Left colon (tissue), 2 donors: ENCODE measurements around the gene ROR1. TPM values are rescaled to one million over a fixed set of nuclear protein-coding genes. Genes with fewer than 3 reads are reported as not detected.
"Not testable (repeated sequence)": the region's sequence is repeated elsewhere in the genome, so short reads cannot be mapped to it uniquely, and the experiment has no call there.

Experiments
- ATAC-seq: fragments of 200-7000 bp; cut with Tn5 transposase; one replicate; pipeline ENCODE4 v1.9.1; 2020; ENCODE audit warnings: mild to moderate bottlenecking, moderate library complexity
- DNase-seq, 2 donors: peaks; one replicate each; pipeline ENCODE4 v3.0.0-alpha.2; 2020
- intact Hi-C, 2 donors: fragments of 100-400 bp; cut with DNase I in 1 of 2; cut with micrococcal nuclease in 1 of 2; formaldehyde crosslinking; loops; one replicate each; pipeline versions ENCODE4 v1.11.2 to v1.14.0; 2022; cut with DNase I, micrococcal nuclease
- total RNA-seq, 2 donors: library from RNA; stranded (reverse); fragmentation: NEBNext Ultra II Directional; extraction: Animal tissue kit (Norgen Biotek cat#: 25700); gene quantifications; one replicate each; pipeline ENCODE4 v1.2.1, GENCODE V29; 2021
- donor health status: DM: no; HTN: no; CAD: no.
- donor health status: DM: yes; HTN: yes; CAD: no.

Gene ROR1
- total RNA-seq, 2 donors from 2014 or later = 5.1 to 7.1 TPM

DNA sequence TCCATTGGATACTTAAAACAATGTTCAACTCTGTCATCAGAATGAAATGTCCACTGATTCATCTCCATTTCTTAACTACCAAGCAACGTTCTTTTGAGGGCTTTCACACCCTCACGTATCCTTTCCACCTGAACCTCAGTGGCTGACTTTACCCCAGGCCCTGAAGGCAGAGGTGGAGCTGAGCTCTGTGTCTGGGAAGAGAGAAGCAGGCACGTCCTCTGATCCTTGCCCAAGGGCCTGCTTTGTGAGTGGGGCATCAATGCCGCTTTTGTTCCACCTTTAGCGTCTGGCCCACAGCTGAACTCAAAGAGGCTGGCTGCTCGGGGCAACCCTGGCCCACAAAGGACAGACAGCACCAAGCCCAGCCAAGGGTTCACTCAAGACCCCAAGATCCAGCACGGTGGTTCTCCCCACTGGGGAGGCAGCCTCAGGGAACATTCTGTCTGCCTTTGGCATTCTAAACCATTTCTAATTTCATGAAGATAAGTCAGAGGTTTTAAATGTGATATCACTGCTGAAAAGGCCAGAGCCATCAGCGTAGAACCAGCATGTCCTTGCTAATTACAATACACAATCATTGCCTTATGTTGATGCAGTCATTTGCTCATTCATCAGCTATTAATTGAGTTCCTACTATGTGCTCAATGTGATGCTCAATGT, 303.6 kb downstream of the ROR1 start:
- ATAC-seq (no peak), DNase-seq (no peak)
- intact Hi-C loops = no loop called here

- no peak for ATAC-seq
- intact Hi-C loops = no loop called here
- no peak for DNase-seq
Observed at GRCh38 chr1:64080941-64081562, 307.2 kb downstream of the ROR1 start.

DNA sequence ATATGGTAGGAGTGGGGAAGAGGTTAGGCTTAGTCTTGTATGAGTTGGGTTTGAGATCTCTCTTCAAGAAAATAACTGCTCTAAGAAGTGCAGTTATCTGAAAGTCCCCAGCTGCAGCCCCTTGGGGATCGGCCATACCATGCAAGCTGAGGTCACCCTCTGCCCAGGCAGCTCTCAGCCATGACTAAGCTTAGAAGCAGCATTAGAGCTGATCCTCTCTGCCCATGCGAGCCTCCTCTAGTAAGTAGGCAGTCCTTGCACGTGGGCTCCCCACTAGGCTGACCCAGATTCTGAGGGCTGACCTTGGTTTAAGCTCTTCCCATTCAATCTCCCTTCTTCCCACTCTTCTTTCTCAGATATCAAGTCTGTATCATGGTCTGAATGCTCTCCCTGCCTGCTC, 308.6 kb downstream of the ROR1 start:
- ATAC-seq (no peak), DNase-seq (no peak)
- intact Hi-C loops = no loop called here

GRCh38 chr1:64084451-64084850, 310.6 kb downstream of the ROR1 start:
- intact Hi-C loops = no loop called here
- no peak for ATAC-seq
- no peak for DNase-seq

GRCh38 chr1:64087768-64088167, 314.0 kb downstream of the ROR1 start:
- ATAC-seq (no peak), DNase-seq (no peak)
- intact Hi-C loops = no loop called here

DNA sequence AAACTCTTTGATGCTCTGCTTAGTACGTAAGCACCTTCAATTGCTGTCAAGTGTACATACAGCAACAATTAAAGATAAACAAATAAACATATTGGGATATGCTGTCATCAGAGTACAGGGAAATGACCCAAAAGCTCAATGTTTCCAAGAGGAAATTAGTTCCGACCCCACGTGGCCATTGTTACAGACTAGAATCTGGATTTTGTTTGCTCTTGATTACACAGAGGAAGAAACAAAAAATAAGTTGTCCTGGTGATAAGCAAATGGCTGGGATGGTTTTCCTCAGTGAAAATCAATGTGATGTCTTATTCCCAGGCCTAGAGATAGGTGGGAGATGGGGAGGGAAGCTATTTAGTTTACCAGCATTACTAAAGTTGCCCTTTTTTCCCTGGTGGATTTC, 316.6 kb downstream of the ROR1 start:
- ATAC-seq (no peak), DNase-seq (no peak)
- intact Hi-C loops = no loop called here

DNA sequence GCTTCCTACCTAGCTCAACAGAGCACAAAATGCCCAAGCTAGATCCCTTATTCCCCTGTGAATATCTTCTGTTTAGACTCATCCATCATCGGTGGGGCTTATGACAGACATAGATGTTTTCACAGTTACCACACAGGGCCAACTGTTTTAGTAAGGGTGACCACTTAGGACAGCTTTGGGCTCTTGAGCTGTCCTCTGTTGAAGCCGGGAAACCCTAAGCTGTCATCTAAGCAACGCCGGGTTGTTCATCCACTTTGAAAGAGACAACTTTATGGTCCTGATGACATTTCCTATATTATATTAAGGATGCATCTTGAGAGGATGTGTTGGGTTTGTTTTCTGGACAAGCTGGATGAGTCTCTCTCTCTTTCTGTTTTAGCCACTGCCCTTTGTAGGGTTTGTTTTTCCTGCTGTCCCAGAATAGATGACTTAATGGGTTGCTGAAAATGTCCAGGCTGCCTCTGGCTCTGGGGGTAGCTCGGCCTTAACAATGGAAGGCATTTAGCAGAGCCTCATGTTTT, 319.1 kb downstream of the ROR1 start:
- intact Hi-C loops = no loop called here
- no peak for DNase-seq

GRCh38 chr1:64093941-64094340, 320.1 kb downstream of the ROR1 start:
- no peak for ATAC-seq
- intact Hi-C loops = no loop called here
- DNase-seq = no peak

More for the DNA sequence above, 319.1 kb downstream of the ROR1 start:
- no peak for ATAC-seq

DNA sequence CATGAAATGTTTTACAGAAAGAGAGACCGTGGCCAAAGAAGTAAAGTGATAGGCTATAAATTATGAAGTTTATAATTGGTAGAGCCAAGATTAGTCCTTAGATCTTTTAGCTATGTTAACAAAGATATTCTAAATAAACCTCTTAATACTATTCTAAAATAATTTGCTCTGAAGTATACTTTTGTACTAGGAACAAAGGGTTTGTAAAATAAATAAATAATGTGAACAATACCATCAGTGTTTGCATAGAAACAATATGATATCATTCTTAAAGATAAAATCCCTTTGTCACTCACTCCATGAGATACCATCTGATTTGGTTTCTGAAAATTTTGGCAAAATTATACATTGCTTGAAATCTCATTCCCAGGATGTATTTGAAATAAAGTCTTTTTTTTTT, 322.0 kb downstream of the ROR1 start:
- no peak for DNase-seq
- no peak for ATAC-seq
- intact Hi-C loops = no loop called here

DNA sequence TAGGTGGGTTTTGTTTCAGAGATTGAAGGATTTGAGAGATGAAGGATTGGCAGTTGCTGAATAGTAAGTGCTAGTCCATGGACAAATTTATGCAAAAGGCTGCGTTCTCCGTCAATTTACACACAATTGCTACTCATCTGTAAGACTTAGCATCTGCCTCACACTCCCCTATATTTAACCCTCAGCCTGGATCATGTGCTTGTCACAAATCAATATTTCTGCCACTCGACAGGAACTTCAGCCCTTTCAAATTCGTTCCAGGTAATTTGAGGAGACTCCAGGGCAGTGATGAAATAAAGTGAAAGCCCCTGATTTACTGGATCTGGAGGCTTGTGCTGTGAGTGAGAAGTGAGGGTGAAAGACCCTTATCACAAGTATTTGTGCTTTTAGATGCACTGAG, 324.0 kb downstream of the ROR1 start:
- no peak for ATAC-seq

GRCh38 chr1:64098436-64098835, 324.6 kb downstream of the ROR1 start:
- intact Hi-C loops = no loop called here
- ATAC-seq = no peak
- DNase-seq = no peak

More for the DNA sequence above, 324.0 kb downstream of the ROR1 start:
- intact Hi-C loops = no loop called here
- DNase-seq = no peak

DNA sequence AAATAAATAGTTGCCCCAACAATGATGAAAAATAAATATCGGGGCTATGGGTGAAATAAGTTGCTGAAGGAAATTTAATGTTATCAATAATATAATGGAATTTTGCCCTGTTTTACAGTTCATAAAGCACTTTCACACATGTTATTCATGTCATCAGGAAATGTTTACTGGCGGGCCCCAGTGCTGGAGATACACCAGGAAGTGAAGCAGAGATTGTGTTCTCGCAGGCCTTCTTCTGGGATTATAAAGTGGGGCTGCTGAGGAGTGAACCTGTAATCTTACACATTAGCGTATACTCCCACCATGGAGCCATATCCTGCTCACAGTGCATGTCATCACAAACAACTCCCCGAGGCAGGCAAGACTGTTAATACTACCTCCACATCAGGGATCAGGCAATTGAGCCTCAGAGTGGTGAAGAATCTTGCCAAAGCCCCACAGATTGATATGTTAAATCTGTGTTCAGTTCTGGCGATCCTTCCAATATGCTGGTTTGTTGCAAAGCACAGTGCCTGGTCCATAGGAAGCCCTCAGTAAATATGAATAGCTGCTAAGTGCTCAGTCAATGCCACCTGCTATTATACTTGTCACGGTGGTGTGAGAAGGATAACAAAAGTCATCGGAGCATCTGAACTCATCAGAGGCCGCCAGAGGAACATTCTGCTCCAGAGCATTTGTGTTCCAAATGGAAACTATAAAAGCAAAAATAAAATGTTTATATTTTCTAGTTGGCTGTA, 325.2 kb downstream of the ROR1 start:
- DNase-seq (no peak), ATAC-seq (no peak)
- intact Hi-C loops = no loop called here

GRCh38 chr1:64100791-64101190, 327.0 kb downstream of the ROR1 start:
- ATAC-seq (no peak), DNase-seq (no peak)
- intact Hi-C loops = no loop called here

GRCh38 chr1:64104585-64104984, 330.8 kb downstream of the ROR1 start:
- intact Hi-C loops, ATAC-seq, DNase-seq: not testable (repeated sequence)

- intact Hi-C loops = no loop called here
- DNase-seq (no peak), ATAC-seq (no peak)
Observed at GRCh38 chr1:64107118-64107519, 333.3 kb downstream of the ROR1 start.

- ATAC-seq = no peak
- DNase-seq = no peak
- intact Hi-C loops = no loop called here
Observed at GRCh38 chr1:64107632-64108031, 333.8 kb downstream of the ROR1 start.

- DNase-seq (no peak), ATAC-seq (no peak)
- intact Hi-C loops = no loop called here
Observed at GRCh38 chr1:64110924-64111777, 337.3 kb downstream of the ROR1 start.

GRCh38 chr1:64111787-64112186, 338.0 kb downstream of the ROR1 start:
- DNase-seq (no peak), ATAC-seq (no peak)
- intact Hi-C loops = no loop called here

DNA sequence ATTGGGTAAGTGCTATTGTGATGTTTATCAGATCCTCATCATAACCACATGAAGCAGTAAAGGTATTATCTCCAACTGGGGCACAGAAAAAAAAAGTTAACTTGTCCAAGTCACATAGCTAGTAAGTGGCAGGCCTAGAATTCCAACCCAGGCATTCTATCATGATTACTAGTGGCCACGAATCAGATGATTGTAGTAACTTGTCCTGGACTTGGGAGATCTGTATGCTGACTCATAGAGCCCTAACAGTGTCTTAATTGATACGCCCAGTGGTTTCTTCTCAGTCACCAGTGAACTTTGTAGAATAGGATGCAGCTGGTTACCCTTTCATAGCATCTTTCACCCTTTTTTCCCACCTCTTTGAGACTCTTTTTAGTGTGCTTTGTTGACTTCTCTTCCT, 338.5 kb downstream of the ROR1 start:
- DNase-seq (no peak), ATAC-seq (no peak)
- intact Hi-C loops = no loop called here
